Measurements from ENCODE around the gene CCDC27.

The CCDC27 gene

DNA sequence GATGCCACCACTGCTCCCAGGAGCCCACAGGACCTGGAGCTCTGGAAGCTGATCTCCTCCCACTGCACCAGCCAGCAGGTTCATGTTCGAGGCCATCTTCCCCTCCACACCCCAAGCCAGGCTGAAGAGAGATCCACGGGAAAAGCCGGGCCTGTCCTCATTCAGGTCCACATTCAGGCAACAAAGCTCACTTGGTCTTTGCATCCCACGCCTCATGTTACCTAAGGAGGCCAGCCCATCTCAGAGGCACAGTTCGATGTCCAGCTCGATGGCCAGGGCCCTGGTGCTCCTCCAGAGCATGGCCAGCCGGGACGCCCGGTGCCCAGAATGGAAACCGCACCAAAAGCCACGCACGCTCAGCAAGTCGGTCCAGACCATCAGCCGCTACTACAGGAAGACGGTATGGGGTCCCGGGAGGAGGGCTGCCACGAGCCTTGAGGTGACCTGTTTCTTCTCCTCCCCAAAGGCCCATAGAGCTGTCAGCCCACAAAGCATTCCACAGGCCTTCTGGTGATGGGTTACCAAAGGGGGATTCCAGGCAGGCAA lies at the start of gene CCDC27:
Gene CCDC27, plus strand, starts transcription at position 51 of the 546 bp plus-strand sequence. Its CDS starts 32 bp downstream, at position 83.
- no peak for DNase-seq (ENCODE audit: low read depth)

DNA sequence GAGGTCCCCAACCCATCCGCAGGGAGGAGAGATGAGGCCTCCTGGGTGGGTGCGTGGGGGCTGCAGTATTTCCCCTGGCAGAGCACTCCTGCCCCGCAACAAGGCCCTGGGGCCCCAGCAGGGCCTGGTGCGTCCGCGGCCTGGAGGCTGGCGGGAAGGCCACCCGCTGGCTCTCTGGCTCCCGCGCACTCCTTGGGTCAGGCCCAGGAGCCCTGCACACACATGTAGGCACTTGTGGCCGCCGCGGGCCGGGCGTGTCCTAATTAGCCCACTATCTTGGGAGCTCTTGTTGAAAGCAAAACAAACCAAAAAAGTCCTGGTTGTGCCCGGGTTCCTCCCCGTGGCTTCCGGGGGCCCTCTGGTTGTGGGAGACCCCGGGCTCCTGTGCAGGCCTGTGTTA lies 49.7 kb upstream of the CCDC27 start:
- no peak for DNase-seq (ENCODE audit: low read depth)

DNA sequence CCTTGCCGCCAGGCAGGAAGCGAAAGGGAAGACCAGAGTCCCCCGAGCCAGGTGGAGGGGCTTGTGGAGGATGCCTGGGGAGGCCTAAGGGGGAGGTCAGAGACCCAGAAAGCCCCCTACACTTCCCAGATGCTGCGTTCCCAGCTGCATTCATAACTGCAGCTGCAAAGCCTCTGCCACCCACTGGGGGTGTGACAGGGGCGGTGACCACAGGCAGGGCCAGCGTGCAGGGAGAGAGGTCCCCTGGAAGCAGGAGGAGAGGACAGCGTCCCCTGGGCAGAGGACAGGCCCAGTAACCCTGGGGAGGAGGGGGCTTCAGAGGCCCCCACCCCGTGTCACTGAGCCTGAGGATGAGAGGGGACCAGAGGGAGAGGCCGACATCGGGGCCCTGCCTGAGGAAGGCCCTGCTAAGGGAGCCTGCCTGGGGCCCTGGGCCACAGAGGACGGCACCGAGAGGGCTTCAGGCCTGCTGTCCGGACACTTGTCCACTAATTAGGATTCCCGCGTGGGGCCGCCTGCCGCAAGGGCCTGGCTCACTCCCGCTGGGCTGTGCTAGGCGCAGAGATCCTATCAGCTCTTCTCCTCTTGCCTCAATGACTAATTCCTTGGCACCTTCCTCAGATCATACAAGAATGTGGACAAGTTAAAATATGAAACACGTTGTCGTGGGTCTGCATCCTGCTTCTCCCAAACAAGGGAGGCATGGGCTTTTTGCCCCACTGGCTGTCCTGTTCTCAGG lies 49.1 kb upstream of the CCDC27 start:
- no peak for DNase-seq (ENCODE audit: low read depth)

DNA sequence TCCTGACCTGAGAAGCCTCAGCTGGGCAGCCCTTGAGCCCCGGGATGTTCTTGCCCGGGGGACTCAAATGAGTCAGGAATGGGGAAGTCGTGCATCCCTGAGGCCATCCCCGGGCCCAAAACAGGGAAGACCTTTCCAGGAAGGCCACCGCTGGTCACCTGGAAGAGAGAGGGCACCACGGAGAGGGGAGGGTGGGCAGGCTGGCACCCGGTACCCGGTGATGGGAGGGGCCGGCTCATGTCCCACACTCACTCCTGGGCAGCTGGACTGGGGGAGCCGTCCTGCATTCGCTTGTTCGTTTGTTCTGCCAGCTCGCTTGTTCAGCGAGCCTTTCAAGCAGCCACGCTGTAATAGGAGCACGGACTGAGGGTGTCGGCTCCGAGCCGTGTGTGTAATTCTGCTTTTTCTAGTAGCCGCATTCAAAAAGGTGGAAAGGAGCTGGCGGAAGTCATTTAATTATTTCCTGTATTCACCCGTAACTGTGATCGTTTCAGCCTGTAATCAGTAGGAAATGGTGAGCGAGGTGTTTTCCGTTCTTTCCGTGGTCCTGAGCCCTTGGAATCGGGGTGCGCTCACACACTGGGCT lies 48.4 kb upstream of the CCDC27 start:
- no peak for DNase-seq (ENCODE audit: low read depth)

DNA sequence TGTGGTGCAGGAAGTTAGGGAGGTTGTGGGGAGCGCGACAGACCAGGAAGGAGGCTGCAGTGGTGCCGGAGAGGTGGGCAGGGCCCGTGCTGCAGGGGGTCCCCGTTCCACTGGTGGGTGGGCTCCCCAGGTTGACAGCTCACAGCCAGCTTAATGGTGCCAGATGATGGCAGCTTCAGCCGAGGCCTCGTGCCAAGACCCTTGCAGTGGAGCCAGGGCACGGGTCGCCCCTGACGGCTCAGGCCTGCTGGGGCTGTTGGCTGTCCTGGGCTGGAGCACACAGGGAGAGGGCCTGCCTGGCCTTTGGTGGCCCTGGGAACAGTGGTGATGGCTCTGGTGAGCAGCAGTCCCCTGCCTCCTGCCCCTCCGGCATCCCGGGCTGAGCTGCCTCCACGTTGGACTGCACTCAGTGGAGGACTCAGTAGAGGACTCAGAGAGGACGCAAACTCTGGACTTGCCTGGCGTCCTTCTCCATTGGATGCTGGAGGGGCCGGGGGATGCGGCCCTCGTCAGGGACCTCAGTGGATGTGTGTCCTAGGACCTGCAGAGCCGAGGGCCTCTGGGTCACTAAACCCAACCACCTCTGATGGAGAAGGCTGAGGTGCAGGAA lies 46.8 kb upstream of the CCDC27 start:
- no peak for DNase-seq (ENCODE audit: low read depth)

DNA sequence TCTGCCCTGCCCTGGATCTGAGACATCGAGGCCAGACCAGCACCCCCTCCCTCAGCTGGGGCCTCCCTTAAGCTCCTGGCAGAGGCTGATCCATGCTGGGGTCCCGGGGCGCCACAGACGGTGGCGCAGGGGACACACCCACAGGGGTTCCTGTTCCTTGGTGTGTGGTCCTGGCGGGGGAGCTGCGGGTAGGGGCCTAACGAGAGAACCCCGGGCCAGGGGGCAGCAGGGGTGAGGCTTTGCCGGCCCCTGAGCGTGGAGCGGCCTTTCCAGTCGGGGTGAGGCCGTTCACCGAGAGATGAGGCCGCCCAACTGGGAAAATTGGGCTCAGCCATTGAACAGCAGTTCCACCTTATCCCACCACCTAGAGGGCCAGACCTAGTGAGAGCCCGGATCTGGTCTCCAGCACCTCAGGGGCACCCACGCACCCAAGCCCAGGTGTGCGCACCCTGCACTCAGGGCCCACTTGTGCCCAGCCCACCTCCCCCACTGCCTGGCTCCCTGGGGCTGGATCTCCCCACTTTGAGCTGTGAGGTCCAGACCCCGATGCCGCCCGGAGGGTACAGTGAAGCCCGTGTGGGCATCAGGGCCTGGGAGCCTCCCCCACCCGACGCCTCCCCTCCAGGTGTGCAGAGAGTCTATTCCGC lies 45.5 kb upstream of the CCDC27 start:
- DNase-seq (ENCODE audit: low read depth), result no peak

DNA sequence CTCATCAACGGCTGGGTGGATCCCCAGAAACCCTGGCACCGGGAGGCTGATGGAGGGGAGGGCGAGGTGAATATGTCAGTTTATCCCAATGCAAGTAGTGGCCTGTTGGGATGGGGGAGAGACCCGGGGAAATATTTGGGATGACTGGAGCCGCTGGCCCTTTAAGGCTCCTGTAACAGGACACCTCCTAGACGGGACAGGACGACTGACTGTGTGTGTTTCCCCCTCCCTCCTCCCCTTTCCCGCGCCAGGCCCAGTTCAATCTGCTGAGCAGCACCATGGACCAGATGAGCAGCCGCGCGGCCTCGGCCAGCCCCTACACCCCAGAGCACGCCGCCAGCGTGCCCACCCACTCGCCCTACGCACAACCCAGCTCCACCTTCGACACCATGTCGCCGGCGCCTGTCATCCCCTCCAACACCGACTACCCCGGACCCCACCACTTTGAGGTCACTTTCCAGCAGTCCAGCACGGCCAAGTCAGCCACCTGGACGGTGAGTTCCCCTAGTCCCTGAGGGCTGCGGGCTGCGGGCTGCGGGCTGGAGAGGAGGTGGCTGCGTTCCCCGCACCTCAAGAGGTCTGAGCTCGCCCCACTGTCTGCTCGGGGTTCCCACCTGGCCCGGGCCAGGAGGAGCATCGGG lies 44.8 kb upstream of the CCDC27 start:
- no peak for DNase-seq (ENCODE audit: low read depth)

DNA sequence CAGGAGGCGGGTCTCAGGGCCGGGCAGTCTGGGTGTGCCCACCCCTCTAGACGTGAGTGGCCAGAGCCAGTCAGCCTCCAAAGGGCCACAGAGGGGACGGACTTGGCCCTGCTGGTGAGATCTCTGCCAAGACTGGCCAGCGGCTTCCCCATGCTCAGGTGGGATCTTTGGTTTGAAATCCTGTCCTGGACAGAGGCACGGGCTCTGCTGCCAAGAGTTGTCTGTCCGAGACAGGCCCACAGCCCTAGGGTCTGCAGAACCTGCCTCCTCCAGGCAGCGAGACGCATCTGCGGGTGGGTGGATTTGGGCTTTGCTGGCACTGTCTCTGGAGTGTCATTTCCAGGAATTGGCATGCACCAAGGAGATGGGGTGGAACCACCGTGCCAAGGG lies 44.3 kb upstream of the CCDC27 start:
- no peak for DNase-seq (ENCODE audit: low read depth)

DNA sequence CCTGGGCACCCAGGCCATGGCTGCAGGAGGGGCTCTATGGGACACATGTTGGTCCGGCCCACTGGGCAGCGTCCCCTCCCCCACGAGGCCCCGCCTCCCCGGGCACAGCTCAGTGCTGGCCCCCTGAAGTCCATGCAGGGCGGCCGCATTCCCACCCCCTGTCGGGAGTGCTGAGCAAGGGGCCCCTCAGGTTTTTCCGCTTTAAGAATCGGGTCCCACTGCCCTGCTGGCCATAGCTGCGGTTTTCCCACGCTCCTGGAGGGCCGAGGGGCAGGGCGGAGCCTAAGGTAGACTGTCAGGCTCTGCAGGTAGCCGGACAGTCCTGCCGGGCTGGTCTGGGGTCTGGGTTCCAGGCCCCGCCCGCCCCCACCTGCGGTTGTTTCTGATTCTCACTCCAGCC lies 43.5 kb upstream of the CCDC27 start:
- no peak for DNase-seq (ENCODE audit: low read depth)

DNA sequence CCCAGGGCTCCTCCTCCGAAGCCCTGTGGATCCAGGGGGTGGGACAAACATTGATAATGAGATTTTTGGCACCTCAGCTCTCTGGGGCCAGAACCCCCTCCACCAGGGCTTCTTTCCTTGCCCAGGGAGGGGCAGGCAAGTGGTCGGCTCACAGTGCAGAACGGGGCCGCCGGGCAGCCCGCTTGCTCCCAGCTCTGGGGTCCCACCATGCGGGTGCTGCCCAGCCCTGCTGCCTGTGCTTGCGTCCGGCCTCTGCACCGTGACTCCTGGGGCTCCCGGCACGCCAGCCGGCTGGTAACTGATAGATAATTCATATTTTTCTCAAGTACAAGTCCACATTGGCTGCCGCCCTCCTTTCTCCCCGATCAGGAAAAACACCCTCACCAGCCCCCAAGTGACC lies 42.0 kb upstream of the CCDC27 start:
- DNase-seq (ENCODE audit: low read depth), result no peak

DNA sequence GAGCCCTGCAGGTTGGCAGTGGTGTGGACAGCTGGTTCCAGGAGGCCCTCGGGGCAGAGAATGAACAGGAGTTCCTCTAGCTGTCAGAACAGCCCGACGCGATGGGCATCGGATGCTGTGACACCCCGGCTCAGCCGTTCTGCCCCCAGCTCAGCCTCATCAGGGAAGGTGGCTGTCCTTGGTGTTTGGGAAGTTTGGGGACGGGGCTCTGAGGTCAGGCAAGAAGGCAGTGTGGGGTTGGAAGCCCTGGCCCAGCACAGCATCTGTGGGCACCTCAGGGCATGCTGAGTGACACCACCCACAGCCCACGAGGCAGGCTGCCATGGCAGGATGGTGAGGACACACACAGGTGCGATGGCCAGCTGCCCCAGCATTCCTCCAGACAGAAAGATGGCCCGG lies 40.9 kb upstream of the CCDC27 start:
- no peak for DNase-seq (ENCODE audit: low read depth)

DNA sequence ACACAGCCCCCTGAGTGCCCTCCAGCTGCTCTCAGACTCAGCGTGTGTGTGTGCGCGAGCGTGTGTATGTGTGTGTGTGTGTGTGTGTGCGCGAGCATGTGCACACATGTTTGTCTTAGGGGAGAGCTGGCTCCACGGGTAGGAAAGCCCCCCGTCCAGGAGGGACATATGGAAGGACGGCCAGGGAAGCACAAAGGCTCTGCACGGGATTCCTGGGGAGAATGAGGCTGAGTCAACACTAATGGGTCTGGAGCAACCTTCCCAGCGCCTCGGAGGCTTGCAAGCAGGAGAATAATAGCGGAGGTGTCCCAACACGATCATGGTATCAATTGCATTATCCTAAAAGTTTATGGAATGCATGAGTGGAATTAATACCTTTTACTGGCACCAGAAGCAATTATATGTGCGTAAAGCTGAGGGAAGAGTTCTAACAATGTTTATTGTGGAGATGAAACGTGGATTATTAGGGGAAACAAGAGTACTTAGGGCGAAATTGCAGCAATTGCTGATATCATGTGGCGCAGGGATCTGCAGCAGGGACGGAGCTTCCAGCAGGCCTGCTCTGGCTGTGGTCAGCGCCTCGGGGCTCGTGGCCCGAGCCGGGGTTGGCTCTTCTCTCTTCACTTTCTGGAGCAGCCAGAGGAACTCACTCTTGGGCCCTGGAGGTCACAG lies 40.3 kb upstream of the CCDC27 start:
- no peak for DNase-seq (ENCODE audit: low read depth)

DNA sequence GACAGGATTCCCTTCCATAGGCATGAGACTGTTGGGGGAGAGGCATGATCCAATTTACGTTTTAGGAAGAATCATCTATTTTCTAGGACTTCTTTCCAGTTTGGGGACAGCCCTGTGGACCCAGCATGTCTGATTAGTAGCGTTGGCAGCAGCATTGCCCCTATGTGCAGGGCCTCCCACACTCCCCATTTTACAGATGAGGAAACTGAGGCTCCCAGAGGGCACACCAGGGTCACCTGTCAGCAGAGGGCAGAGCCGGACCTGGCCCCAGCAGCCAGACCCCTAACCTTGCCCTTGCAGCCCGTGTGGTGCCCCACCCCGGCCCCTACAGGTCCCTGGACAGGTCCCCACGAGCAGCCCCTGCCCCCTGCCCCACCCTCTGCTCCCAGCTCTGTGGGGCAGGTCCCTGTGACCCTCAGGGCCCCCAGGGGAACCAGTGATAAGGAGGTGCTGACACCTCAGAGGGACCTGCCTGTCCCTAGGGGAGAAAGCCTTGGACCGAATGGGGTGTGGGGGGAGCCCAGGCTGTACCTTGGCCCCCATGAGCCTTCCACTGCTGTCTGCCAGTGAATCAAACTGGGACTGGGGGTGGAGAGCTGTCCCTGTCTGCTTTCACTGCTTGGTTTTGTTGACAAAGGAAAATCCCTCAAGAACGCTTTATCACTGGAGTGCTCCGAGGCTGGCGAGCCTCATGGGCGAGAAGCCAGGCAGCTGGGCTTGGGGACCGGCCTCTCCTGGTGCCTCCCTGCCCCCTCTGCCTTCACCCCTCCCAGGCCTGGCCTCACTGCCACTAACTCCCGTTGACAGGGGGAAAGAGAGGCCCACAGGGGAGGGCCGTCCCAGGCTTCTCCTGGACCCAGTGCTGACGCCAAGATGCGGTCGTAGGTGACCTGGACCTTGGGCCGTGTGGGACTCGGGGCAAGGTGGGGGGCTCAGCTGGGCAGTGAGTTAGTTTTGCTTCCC lies 39.4 kb upstream of the CCDC27 start:
- no peak for DNase-seq (ENCODE audit: low read depth)

DNA sequence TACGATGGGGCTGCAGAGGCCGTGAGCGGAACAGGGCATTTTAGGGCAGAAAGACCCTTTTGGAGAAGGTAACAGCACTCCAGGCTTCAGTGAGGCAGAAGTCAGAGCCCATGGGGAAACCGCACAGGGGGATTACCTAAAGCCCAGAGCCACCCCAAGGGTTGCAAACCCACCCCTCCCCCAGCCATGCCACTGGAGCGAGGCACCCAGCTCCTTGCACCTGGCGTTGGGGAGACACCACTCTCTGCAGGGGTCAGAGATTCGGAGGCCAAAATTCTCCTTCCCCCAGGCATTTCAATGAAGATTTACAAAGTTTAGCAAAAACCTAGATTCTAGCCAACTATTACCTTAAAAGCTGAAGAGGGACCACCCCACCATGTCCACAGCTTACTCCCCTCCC lies 38.4 kb upstream of the CCDC27 start:
- DNase-seq (ENCODE audit: low read depth), result no peak

DNA sequence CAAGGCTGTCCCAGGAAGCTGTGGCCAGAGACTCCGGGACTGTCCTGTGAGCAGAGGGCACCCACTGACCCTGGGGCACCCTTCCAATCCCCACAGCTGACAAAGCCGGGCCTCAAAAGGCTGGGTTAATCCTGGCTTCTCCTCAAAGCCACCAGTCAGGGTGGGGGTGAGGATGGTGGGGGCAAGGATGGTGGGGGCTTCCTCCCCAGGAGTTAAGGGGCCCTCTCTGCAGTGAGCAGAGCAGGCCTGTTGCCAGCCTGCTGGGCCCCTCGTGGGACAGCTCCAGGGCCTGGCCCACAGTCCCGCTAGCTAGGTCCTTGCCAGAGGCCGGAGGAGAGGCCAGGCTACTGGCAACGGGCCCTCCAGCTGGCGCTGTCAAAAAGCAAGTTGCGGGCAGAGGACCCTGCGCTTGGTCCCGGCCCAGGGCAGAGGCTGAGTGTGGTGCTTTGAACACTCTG lies 37.9 kb upstream of the CCDC27 start:
- no peak for DNase-seq (ENCODE audit: low read depth)

DNA sequence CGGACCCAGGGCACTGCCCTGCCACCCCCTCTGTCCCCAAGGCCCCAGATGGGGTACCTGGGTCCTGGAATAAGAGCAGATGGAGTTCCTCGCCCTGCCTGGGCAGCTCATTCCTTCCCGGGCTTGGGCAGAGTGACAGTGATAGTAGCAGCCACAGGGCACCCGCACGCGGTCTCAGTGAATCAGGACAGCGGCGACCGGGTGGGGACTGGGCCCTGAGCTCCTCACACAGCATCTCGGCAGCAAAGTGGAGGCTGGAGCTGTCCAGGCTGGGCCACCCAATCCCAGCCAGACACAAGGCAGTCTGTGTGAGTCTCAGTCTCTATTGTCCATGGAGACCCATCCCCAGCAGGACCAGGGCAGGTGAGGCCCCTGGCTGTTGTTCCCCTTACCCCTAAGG lies 37.4 kb upstream of the CCDC27 start:
- DNase-seq (ENCODE audit: low read depth), result no peak

DNA sequence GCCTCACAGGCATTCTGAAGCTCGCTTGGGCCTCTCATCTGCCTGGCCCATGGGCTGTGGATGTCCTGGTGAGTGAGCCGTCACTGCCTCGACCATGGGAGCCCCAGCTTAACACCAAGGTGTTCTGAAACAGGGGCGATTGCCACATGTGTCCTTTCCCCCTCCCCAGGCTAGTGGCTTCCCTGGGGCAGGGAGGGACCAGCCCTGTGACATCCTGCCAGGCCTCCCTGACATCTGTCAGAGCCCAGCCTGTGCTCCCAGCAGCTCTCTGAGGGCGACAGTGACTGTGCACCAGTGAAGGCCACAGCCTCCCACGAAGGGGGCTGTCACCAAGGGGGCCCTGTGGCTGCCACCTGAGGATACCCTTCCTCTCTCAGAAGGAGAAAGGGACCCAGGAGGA lies 35.9 kb upstream of the CCDC27 start:
- no peak for DNase-seq (ENCODE audit: low read depth)

DNA sequence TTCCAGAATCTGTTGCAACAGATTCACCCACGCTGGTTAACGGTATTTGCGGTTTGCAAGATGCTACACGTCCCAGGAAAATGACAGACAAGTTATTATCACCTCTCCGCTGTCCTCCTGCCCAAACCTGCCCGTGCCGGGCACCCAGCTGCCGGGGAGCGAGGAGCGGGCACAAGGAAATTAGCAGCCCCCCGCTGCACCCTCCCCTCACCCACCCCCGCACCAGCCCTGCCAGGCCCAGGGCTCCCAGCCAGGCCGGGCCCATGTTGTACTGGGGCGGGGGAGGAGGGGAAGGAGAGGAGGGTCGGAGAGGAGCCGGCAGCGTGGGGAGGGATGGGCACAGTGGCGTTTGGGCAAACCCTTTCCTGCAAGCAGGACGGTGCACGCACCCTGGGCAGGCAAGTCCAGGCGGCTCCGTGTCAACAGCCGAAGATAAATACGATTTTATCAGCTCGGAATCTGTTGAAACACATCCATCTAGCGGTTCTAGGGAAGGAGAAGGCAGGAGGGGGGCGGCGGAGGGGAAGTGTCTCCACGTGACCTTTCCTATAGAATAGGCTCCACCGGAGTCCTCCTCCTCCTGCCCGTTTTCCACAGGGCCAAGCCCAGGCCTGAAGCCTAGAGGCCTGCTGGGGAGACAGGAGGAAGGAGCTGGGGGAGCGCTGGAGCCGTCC lies 35.1 kb upstream of the CCDC27 start:
- no peak for DNase-seq (ENCODE audit: low read depth)

DNA sequence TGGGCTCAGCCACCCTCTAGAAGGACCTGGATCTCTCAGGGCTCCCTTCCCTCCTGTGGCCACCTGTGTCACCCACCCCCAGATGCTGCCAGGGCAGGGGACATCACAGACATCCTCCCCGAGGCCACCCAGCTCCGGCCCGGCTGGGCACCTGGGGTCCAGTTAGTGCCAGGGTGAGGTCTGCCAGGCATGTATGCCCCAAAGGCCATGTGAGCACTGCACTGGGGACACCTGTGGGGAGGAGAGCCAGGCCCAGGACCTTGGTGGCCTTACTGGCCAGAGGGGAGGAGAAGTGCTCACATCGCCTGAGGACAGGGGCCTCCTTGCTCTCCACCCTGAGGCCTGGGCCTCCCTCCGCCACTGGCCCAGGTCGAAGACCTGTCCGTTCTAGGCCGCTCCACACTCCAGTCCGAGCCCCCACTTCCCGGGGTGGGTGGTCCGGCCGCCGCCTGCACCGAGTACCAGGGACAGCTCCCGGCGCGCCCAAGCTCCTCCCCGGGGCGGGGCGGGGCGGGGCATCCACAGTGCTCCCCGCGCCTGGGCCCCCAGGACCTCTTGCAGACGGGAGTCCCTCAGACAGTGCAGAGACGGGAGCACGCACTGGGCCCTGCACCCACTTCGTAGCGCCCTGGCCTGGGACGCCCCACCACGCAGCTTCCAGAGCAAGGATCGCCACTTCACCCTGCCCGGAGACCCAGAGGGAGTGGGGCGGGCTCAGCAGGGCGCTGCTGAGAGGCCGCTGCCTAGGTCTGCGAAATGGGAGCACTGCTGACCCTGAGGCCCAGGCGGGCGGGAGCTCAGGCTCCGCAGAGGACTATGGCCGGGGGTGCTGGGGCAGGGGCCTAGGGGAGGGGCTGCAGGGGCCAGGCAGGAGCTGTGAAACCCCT lies 34.3 kb upstream of the CCDC27 start:
- DNase-seq (ENCODE audit: low read depth), result no peak

Measured in stimulated activated CD8-positive, alpha-beta memory T cell treated with anti-CD3 and anti-CD28 coated beads, Interleukin-7, amount 100 ng/mL, for 24 hours (primary cell).